ENCODE data around the gene EXOC3L4. TPM values are rescaled to one million over a fixed set of nuclear protein-coding genes. Genes with fewer than 3 reads are reported as not detected.

Gene EXOC3L4
- total RNA-seq, 1 experiment from 2014 or later, result not detected

DNA sequence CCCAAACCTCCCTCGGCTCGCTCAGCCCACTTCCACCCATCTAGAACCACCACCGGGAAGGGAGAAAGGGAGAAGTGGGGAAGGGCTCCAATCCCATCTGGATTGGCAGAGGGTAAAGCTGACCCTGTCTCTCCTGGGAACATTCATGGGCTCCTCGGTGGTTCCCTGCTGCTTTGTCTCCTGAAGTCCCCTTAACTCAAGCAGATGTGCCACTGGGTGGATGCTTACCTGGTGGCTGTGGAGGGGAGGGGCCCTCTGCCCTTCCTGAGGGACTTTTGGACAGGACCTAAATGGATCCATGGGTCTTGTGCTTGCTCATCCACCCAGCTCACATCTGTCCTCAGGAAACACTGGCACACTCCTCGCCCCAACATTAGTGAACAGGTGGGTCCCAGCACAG lies 35.0 kb upstream of the EXOC3L4 start (continued):
- no peak for TF ChIP-seq SIN3A (IDR thresholded peaks at IDR 0.05; ENCODE audit: low read depth)
- no peak for TF ChIP-seq EZH2phosphoT487 (IDR thresholded peaks at IDR 0.05; ENCODE audit: borderline replicate concordance)

GRCh38 chr14:103061482-103061976 lies 33.0 kb upstream of the EXOC3L4 start:
- ChIA-PET CTCF (interaction anchor here (1.2 kb wide), 1 partner anchor 43 kb away, joined by 4 read pairs; no protein-coding TSS in a partner anchor), RAD21 (ENCODE audit: low non-redundant PET in 1 of 2, low total read pairs in 2 of 2, uncharacterized antibody in 2 of 2, unreplicated experiment in 2 of 2) (no interaction called here), POLR2A (no interaction called here)
- no peak overlapping the region for H3K27ac ChIP-seq (ENCODE audit: low read depth, low read length)
- no peaks in the 10 kb centered on the region for H3K27me3 ChIP-seq (ENCODE audit: insufficient read depth, low read length)
- BruUV-seq (replicated peaks), result no TSS peak
- no peaks in the 10 kb centered on the region for H3K9me2 ChIP-seq (ENCODE audit: insufficient read depth)
- no peaks in the 10 kb centered on the region for H3K9me3 ChIP-seq (ENCODE audit: control insufficient read depth in 1 of 2, insufficient read depth in 1 of 2, low read depth in 1 of 2, low read length in 2 of 2)
- TF ChIP-seq YY1 (IDR thresholded peaks at IDR 0.05; ENCODE audit: extremely low read depth, insufficient replicate concordance, low read depth, low read length) (no peak), SP1 (IDR thresholded peaks at IDR 0.05; ENCODE audit: low read depth) (no peak), ZNF274 (IDR thresholded peaks at IDR 0.05; ENCODE audit: low read depth, low read length) (no peak), JUND (IDR thresholded peaks at IDR 0.05) (no peak), ELF1 (IDR thresholded peaks at IDR 0.05; ENCODE audit: borderline replicate concordance, low read depth) (no peak), EZH2 (IDR thresholded peaks at IDR 0.05) (no peak), SIN3A (IDR thresholded peaks at IDR 0.05; ENCODE audit: low read depth) (no peak), ZFX (IDR thresholded peaks at IDR 0.05) (no peak)
- TF ChIP-seq, protein P1, sequence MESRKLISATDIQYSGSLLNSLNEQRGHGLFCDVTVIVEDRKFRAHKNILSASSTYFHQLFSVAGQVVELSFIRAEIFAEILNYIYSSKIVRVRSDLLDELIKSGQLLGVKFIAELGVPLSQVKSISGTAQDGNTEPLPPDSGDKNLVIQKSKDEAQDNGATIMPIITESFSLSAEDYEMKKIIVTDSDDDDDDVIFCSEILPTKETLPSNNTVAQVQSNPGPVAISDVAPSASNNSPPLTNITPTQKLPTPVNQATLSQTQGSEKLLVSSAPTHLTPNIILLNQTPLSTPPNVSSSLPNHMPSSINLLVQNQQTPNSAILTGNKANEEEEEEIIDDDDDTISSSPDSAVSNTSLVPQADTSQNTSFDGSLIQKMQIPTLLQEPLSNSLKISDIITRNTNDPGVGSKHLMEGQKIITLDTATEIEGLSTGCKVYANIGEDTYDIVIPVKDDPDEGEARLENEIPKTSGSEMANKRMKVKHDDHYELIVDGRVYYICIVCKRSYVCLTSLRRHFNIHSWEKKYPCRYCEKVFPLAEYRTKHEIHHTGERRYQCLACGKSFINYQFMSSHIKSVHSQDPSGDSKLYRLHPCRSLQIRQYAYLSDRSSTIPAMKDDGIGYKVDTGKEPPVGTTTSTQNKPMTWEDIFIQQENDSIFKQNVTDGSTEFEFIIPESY (IDR thresholded peaks at IDR 0.05; ENCODE audit: extremely low read depth, insufficient replicate concordance, low read length), result no peak
- no peaks in the 10 kb centered on the region for H4K20me1 ChIP-seq (ENCODE audit: insufficient read depth)
- H3K4me1 ChIP-seq (ENCODE audit: control insufficient read depth in 1 of 2, insufficient read depth in 2 of 2, low read length in 2 of 2), result peaks cover 18 to 34% of the 10 kb centered on the region in 2 experiments; a peak in 3 of 4 replicates
- no peak overlapping the region for H2AFZ ChIP-seq (ENCODE audit: low read depth, low read length, poor library complexity, severe bottlenecking)
- H3K4me3 ChIP-seq (replicated peaks in 1 of 2; ENCODE audit: low read depth in 1 of 2, low read length in 2 of 2), result no peak overlapping the region
- H3K79me2 ChIP-seq (ENCODE audit: insufficient read depth, low read length), result no peaks in the 10 kb centered on the region; the same call in 1 of the 2 replicates
- H3K36me3 ChIP-seq (ENCODE audit: control insufficient read depth in 1 of 2, insufficient read depth in 2 of 2, low read length in 2 of 2), result no peaks in the 10 kb centered on the region
- no peak for ATAC-seq
- no peak overlapping the region for H3K9ac ChIP-seq (ENCODE audit: low read length)
- no peak for DNase-seq (ENCODE audit: low read depth, low spot score)
- H3K4me2 ChIP-seq (ENCODE audit: low read length), result no peak overlapping the region
- intact Hi-C loops (cut with micrococcal nuclease), result no loop called here

Measured in HCT116 (cell line).